Progenitor cell of endocrine pancreas (in vitro differentiated cells): ENCODE results near the gene MAN1C1. TPM values are rescaled to one million over a fixed set of nuclear protein-coding genes. Genes with fewer than 3 reads are reported as not detected.

Experiments
- DNase-seq: peaks from one replicate; pipeline ENCODE4 v3.0.0; 2021; ENCODE audit warnings: low spot score; ENCODE audit not compliant: unreplicated experiment
- H3K27ac Mint-ChIP-seq: 2 replicates; pipeline ENCODE4 v1.8.0; 2021; ENCODE audit warnings: mild to moderate bottlenecking, moderate library complexity, mixed read lengths
- H3K27me3 Mint-ChIP-seq: 2 replicates; pipeline ENCODE4 v1.8.0; 2021; ENCODE audit warnings: mixed read lengths
- H3K36me3 Mint-ChIP-seq: 2 replicates; pipeline ENCODE4 v1.8.0; 2022; ENCODE audit warnings: mixed read lengths; ENCODE audit not compliant: insufficient read depth
- H3K4me1 Mint-ChIP-seq: 2 replicates; pipeline ENCODE4 v1.8.0; 2021; ENCODE audit warnings: low read depth, mixed read lengths
- H3K4me3 Mint-ChIP-seq: 2 replicates; pipeline ENCODE4 v1.8.0; 2021; ENCODE audit warnings: low read depth, mild to moderate bottlenecking, moderate library complexity, mixed read lengths
- H3K9me3 Mint-ChIP-seq: 2 replicates; pipeline ENCODE4 v1.8.0; 2021; ENCODE audit warnings: low read depth, mixed read lengths
- CTCF ChIP-seq: fragments of 200-600 bp; sonication (generic); IDR thresholded peaks from one replicate; pipeline ENCODE4 v1.5.0; 2021; ENCODE audit warnings: antibody characterized with exemption, mild to moderate bottlenecking; ENCODE audit not compliant: unreplicated experiment
- total RNA-seq: library from RNA; stranded (reverse); gene quantifications from 2 replicates; pipeline ENCODE4 v1.2.1, GENCODE V29; 2021

Gene MAN1C1
- total RNA-seq, 1 donor from 2014 or later = 5.1 TPM

- no peaks in the 10 kb centered on the region for H3K36me3 Mint-ChIP-seq
- H3K27ac Mint-ChIP-seq = no peak overlapping the region
- H3K9me3 Mint-ChIP-seq = no peaks in the 10 kb centered on the region
- no peak for TF ChIP-seq CTCF
- peaks cover 5% of the 10 kb centered on the region for H3K4me1 Mint-ChIP-seq
- H3K4me3 Mint-ChIP-seq = no peak overlapping the region
- peaks cover 5% of the 10 kb centered on the region for H3K27me3 Mint-ChIP-seq
- no peak for DNase-seq
These were observed 35.5 kb downstream of the MAN1C1 start for GRCh38 chr1:25651824-25652741.

- H3K9me3 Mint-ChIP-seq = no peaks in the 10 kb centered on the region
- H3K4me3 Mint-ChIP-seq = no peak overlapping the region
- H3K27me3 Mint-ChIP-seq = peaks cover 5% of the 10 kb centered on the region
- DNase-seq = no peak
- H3K27ac Mint-ChIP-seq = no peak overlapping the region
- TF ChIP-seq CTCF = no peak
- peaks cover 6% of the 10 kb centered on the region for H3K4me1 Mint-ChIP-seq
- H3K36me3 Mint-ChIP-seq = no peaks in the 10 kb centered on the region
These were observed 37.0 kb downstream of the MAN1C1 start for GRCh38 chr1:25653558-25653957.

GRCh38 chr1:25654109-25654660, 37.6 kb downstream of the MAN1C1 start:
- no peak for DNase-seq
- no peak overlapping the region for H3K4me3 Mint-ChIP-seq
- H3K27me3 Mint-ChIP-seq = peaks cover 5% of the 10 kb centered on the region
- no peak for TF ChIP-seq CTCF
- H3K9me3 Mint-ChIP-seq = no peaks in the 10 kb centered on the region
- no peak overlapping the region for H3K27ac Mint-ChIP-seq
- H3K4me1 Mint-ChIP-seq = peaks cover 6% of the 10 kb centered on the region
- no peaks in the 10 kb centered on the region for H3K36me3 Mint-ChIP-seq

- no peak for TF ChIP-seq CTCF
- no peak overlapping the region for H3K4me3 Mint-ChIP-seq
- peaks cover 3% of the 10 kb centered on the region for H3K4me1 Mint-ChIP-seq
- H3K36me3 Mint-ChIP-seq = no peaks in the 10 kb centered on the region
- no peak for DNase-seq
- H3K27me3 Mint-ChIP-seq = peaks cover 5% of the 10 kb centered on the region
- H3K27ac Mint-ChIP-seq = no peak overlapping the region
- no peaks in the 10 kb centered on the region for H3K9me3 Mint-ChIP-seq
These were observed 40.7 kb downstream of the MAN1C1 start for GRCh38 chr1:25657121-25657882.
